Tibial nerve (tissue), 4 donors: ENCODE data around the gene MLEC.

Source experiments
- CTCF ChIP-seq, 5 experiments: fragments of 200-600 bp in 3 of 5; fragments of 450-650 bp in 2 of 5; sonication (generic) in 3 of 5; IDR thresholded peaks; one replicate each; pipeline ENCODE4 v1.5.1; 2016 to 2019; ENCODE audit warnings: antibody characterized with exemption in 5 of 5, mild to moderate bottlenecking in 3 of 5, moderate library complexity in 2 of 5
- EP300 ChIP-seq, 2 donors: sonication (generic); formaldehyde crosslinking; IDR thresholded peaks; one replicate each; pipeline ENCODE4 v1.6.1; 2017; ENCODE audit warnings: antibody characterized with exemption in 2 of 2, mild to moderate bottlenecking in 1 of 2
- POLR2A ChIP-seq, 2 donors: fragments of 450-650 bp; IDR thresholded peaks; one replicate each; pipeline ENCODE4 v1.6.1; 2017; ENCODE audit warnings: antibody characterized with exemption in 2 of 2, mild to moderate bottlenecking in 2 of 2, moderate library complexity in 2 of 2

- TF ChIP-seq CTCF (IDR thresholded peaks at IDR 0.05) (no peak), POLR2A (IDR thresholded peaks at IDR 0.05) (no peak), EP300 (IDR thresholded peaks at IDR 0.05) (no peak)
These were observed 53.9 kb downstream of the MLEC start for GRCh38 chr12:120740871-120741270.
